IPS-18c (cell line): Measurements from ENCODE around the gene RNF115.
"Not testable (repeated sequence)": the region's sequence is repeated elsewhere in the genome, so short reads cannot be mapped to it uniquely, and the experiment has no call there.

Experiments used
- H3K4me3 ChIP-seq: 2 replicates; pipeline ENCODE4 v1.7.0; 2013; ENCODE audit warnings: low read depth, mild to moderate bottlenecking, low read length, moderate library complexity; ENCODE audit not compliant: insufficient read depth
- H3K9me3 ChIP-seq: one replicate; pipeline ENCODE4 v1.6.1; 2013; ENCODE audit warnings: mild to moderate bottlenecking, low read length, moderate library complexity; ENCODE audit not compliant: control insufficient read depth, insufficient read depth

The RNF115 gene

GRCh38 chr1:145761498-145761897 is 62.4 kb downstream of the RNF115 start:
- H3K4me3 ChIP-seq, H3K9me3 ChIP-seq: not testable (repeated sequence)

DNA sequence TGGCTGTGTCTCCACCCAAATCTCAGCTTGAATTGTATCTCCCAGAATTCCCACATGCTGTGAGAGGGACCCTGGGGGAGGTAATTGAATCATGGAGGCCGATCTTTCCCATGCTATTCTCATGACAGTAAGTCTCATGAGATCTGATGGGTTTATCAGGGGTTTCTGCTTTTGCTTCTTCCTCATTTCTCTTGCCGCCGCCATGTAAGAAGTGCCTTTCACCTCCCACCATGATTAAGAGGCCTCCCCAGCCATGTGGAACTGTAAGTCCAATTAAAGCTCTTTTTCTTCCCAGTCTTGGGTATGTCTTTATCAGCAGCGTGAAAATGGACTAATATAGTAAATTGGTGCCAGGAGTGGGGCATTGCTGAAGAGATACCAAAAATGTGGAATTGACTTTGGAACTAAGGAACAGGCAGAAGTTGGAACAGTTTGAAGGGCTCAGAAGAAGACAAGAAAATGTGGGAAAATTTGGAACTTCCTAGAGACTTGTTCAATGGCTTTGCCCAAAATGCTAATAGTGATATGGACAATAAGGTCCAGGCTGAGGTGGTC is 63.4 kb downstream of the RNF115 start:
- not testable (repeated sequence) for H3K9me3 ChIP-seq

DNA sequence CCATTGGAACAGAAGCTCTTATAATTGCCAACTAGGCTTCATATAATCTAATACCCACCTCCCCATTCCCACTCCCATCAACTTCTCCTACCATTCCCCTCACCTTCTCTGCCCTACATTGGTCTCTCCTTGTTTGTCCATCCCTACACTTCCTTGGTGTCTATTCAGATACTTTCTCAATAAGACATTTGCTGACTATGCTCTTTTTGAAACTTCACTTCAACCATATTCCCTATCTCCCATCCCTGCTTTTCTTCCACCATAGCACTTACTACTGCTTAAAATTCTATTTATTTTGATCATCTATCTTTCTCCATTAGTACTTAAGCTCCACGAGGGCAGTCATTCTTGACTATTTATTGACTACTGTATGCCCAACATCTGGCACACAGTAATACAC is 64.2 kb downstream of the RNF115 start:
- H3K9me3 ChIP-seq = peaks cover 7% of the 10 kb centered on the region
- H3K4me3 ChIP-seq = no peak overlapping the region

More for the DNA sequence above, 63.4 kb downstream of the RNF115 start:
- H3K4me3 ChIP-seq = not testable (repeated sequence)

- Histone ChIP-seq H3K4me3 (no peak overlapping the region), H3K9me3 (peaks cover 7% of the 10 kb centered on the region)
Measured at GRCh38 chr1:145758575-145758974, 65.3 kb downstream of the RNF115 start.

GRCh38 chr1:145758116-145758515 is 65.8 kb downstream of the RNF115 start:
- Histone ChIP-seq H3K9me3 (peaks cover 7% of the 10 kb centered on the region), H3K4me3 (no peak overlapping the region)

DNA sequence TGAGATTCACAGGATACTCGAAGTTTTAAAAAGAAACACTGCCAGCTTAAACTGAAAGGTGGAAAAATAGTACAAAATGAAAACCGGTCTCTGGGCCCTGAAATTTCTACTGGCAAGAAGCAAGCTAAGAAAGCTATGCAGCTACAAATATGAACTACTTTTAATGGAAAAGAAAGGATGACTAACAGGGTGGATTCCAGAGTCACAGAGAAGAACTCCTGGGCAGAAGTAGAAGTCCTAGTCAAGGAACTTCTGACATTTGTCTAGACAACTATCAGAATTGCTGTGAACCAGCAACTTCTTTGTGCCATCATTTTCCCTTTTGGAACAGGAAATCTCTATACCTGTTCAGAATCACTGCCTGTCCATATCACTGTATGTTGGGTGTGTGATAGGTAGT is 66.5 kb downstream of the RNF115 start:
- no peak overlapping the region for H3K4me3 ChIP-seq
- peaks cover 7% of the 10 kb centered on the region for H3K9me3 ChIP-seq

GRCh38 chr1:145751491-145752037 is 72.3 kb downstream of the RNF115 start:
- H3K4me3 ChIP-seq = no peak overlapping the region
- H3K9me3 ChIP-seq = no peaks in the 10 kb centered on the region

DNA sequence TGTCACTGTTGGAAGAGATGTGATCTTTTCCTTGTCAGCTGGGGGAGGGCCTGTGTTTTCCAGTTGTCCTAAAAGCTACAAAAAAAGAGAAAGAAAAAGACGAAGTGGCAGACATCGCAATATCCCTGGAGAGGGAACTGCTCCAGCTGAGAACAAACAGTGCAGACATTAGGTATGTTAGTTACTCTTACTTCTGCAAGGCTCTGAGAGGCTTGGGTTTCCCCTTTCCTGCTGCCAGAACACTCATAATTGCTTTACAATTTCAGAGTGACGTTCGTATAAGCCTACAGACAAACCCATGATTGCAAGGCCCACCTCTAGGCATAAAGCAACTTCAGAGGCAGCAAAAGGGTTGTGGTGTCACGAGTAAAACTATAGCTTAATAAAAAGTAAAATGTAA is 73.5 kb downstream of the RNF115 start:
- Histone ChIP-seq H3K9me3 (no peaks in the 10 kb centered on the region), H3K4me3 (no peak overlapping the region)

- no peak overlapping the region for H3K4me3 ChIP-seq
- no peaks in the 10 kb centered on the region for H3K9me3 ChIP-seq
Measured at GRCh38 chr1:145747398-145748247, 76.3 kb downstream of the RNF115 start.

GRCh38 chr1:145740269-145740668 is 83.6 kb downstream of the RNF115 start:
- no peak overlapping the region for H3K4me3 ChIP-seq
- H3K9me3 ChIP-seq = no peaks in the 10 kb centered on the region

GRCh38 chr1:145736191-145736590 is 87.7 kb downstream of the RNF115 start:
- Histone ChIP-seq H3K4me3 (no peak overlapping the region), H3K9me3 (no peaks in the 10 kb centered on the region)

DNA sequence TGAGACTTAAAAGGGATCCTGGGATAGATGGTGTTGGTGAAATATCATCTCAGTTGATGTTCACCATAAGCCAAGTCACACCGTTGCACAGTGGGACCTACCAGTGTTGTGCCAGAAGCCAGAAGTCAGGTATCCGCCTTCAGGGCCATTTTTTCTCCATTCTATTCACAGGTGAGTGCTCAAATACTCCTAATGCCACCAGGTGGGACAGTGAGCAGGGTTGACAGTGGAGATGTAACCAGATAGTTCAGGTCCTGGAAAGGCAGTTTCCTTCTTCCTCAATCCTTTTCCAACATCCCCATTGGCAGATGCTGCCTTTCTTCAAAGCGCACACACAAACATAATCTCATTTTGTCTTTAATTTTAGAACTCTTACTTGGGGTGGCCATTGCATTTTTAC is 93.0 kb downstream of the RNF115 start:
- Histone ChIP-seq H3K4me3 (no peak overlapping the region), H3K9me3 (peaks cover 2% of the 10 kb centered on the region)

GRCh38 chr1:145730467-145730866 is 93.4 kb downstream of the RNF115 start:
- H3K4me3 ChIP-seq = no peak overlapping the region
- H3K9me3 ChIP-seq = peaks cover 2% of the 10 kb centered on the region

DNA sequence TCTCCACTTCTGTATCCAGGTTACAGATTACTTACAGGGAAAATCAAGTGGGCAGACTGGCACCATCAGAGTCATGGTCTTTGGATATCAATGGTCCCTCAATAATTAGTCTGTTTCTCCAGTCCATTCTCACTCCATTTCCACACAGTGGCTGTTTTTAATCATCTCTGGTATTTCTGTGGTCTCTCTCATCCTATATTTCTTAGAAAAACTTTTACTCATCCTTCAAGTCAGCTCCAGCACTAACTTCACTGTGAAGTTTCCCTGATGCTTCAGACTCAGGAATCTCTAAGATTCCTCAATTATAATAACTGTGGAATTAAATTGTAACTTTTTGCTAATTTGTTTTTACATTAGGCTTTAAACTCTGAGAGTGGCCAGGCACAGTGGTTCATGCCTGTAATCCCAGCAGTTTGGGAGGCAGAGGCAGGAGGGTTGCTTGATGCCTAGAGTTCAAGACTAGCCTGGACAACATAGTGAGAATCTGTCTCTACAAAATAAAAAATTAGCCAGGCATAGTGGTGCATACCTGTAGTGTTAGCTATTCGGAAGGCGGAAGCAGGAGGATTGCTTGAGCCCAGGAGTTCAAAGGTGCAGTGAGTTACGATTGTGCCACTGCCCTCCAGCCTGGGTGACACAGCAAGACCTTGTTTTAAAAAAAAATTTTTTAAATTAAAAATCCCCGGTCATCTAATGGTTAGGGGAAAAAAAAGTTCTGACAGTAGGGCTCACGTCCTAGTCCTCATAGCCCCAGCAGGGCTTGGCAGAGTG is 94.0 kb downstream of the RNF115 start:
- H3K4me3 ChIP-seq = no peak overlapping the region

DNA sequence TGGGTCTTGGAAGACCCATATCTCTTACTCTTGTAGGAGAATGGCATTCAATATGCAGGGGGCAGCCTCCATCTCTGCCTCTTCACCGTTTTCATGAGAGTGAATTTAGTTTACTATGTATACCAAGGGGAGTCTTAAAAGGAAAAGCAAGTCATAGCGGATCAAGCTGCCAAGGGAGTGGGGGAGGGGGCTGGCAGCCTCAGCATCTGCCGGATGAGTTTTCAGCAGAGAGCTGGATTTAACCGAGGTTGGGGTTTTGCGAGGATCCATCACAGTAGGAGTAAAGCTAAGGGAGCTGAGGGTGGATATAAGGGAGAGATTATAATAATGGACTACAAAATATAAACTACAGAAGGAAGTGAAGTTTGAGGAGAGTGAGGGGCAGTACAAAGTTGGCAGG is 94.7 kb downstream of the RNF115 start:
- H3K4me3 ChIP-seq = no peak overlapping the region
- peaks cover 2% of the 10 kb centered on the region for H3K9me3 ChIP-seq

More for the DNA sequence above, 94.0 kb downstream of the RNF115 start:
- peaks cover 2% of the 10 kb centered on the region for H3K9me3 ChIP-seq

- H3K4me3 ChIP-seq, H3K9me3 ChIP-seq: not testable (repeated sequence)
Measured at GRCh38 chr1:145726193-145726592, 97.7 kb downstream of the RNF115 start.

- Histone ChIP-seq H3K9me3 (no peaks in the 10 kb centered on the region), H3K4me3 (peak overlapping the region; percentile 55)
Measured at GRCh38 chr1:145720878-145721671, 102.8 kb downstream of the RNF115 start.
